Fibroblast of skin of back (primary cell): ENCODE data around the gene AGAP2.
"Not testable (repeated sequence)": the region's sequence is repeated elsewhere in the genome, so short reads cannot be mapped to it uniquely, and the experiment has no call there.

Source experiments
- DNase-seq: peaks from one replicate; pipeline ENCODE4 v3.0.0-alpha.2; 2013

AGAP2 gene

GRCh38 chr12:57722716-57723629, 15.6 kb downstream of the AGAP2 start:
- DNase-seq = no peak

DNA sequence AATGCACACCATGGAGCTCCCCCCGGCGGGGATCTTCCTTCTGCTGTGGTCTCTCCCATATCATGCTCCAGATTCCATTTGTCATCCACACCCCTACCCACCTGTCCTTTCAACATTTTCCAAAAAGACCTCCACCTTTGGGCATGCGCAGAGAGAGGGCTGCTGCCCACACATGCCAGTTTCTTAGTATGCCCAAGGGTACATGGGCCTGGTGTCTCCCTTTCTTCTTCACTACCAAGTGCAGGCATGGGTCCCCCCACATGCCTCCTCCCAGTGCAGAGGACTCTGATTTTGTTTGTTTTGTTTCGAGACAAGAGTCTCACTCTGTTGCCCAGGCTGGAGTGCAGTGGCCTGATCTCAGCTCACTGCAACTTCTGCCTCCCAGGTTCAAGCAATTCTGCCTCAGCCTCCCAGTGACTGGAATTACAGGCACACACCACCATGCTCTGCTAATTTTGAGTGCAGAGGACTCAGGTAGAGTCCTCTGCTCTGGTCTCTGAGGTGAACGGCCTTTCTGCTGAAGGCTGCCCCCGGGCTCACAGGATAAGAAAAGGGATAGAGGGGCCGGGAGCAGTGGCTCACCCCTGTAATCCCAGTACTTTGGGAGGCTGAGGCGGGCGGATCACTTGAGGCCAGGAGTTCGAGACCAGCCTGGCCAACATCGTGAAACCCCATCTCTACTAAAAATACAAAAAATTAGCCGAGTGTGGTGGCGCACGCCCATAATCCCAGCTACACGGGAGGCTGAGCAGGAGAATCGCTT, 16.5 kb downstream of the AGAP2 start:
- not testable (repeated sequence) for DNase-seq

GRCh38 chr12:57720606-57721595, 17.6 kb downstream of the AGAP2 start:
- DNase-seq = no peak

DNA sequence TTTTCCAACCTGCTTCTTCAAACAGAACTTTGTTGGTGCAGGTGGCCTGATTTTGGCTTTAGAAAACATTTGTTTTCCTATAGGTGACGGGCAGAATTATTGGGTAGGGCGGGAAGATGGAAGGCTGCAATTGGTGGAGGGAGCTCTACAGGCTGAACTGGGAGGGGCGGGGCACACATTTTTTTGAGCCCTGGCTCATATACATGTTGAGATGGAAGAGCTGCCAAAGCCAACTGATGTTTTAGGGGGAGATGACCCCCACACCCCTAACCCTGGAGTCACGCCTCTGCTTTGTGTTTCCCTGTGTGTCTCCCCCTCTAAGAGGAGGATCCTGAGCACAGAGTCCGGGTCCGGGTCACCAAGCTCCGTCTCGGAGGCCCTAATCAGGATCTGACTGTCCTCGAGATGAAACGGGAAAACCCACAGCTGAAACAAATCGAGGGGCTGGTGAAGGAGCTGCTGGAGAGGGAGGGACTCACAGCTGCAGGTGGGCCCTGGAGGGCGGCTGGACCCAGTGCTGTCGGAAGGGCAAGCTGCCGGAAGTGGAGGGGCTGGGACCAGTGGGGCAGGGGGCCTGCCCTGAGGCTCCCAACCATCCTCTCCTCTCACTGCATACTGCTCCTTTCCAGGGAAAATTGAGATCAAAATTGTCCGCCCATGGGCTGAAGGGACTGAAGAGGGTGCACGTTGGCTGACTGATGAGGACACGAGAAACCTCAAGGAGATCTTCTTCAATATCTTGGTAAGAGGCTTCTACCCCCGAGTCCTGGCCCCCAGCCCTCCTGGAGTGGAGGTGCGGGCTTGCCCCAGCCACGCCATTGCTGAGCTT, 18.6 kb downstream of the AGAP2 start:
- no peak for DNase-seq

GRCh38 chr12:57718641-57719528, 19.7 kb downstream of the AGAP2 start:
- DNase-seq = no peak

- DNase-seq = no peak
Measured at GRCh38 chr12:57717846-57718640, 20.5 kb downstream of the AGAP2 start.

- no peak for DNase-seq
Measured at GRCh38 chr12:57717131-57717530, 21.4 kb downstream of the AGAP2 start.

GRCh38 chr12:57716305-57716704, 22.2 kb downstream of the AGAP2 start:
- DNase-seq = no peak

DNA sequence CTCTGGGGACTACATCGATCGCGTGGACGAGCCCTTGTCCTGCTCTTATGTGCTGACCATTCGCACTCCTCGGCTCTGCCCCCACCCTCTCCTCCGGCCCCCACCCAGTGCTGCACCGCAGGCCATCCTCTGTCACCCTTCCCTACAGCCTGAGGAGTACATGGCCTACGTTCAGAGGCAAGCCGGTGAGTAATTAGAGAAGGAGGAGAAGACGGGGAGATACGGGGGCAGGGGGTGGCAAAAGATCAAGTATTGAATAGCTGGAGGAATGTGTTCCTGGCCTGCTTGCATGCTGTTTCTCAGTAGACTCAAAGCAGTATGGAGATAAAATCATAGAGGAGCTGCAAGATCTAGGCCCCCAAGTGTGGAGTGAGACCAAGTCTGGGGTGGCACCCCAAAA, 22.8 kb downstream of the AGAP2 start:
- no peak for DNase-seq

GRCh38 chr12:57715036-57715748, 23.4 kb downstream of the AGAP2 start:
- DNase-seq = not testable (repeated sequence)

DNA sequence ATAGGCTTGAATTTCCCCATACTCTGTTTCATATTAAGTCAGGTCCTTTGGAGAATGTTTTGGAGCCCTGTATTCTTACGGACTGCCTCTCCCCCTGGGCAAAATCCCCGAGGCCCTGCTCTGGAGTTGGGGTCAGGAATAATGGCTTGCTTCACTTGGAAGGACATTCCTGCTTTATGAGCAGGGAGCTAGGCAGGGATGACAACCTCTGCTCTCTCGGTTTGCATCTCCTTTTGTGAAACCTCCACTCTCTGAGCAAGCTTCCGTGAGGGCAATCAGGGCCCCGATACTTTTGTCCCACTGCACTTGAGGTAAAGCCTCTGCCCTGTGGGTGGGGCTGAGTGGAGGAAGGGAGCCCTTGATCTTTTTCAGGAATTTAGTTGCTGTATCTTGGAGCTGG, 25.3 kb downstream of the AGAP2 start:
- no peak for DNase-seq

DNA sequence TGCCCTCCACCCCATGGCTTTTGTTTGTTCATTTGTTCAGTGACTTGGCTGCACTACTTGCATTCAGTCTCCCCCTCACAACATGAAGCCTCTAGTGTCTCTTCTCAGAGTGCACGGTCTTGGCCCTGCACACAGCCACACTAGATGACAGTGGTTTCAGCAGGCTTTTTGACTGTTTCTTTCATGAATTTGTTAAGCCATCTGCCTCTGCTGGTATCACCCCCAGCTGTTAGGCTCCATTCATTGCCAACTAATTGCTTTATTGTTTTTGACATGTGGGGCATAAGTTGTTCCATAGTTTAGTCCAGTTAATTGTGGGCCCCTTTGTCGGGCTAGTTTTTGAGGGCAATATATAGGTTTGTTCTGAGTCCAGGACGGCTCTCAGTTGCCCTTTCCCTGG, 25.8 kb downstream of the AGAP2 start:
- DNase-seq = no peak

DNA sequence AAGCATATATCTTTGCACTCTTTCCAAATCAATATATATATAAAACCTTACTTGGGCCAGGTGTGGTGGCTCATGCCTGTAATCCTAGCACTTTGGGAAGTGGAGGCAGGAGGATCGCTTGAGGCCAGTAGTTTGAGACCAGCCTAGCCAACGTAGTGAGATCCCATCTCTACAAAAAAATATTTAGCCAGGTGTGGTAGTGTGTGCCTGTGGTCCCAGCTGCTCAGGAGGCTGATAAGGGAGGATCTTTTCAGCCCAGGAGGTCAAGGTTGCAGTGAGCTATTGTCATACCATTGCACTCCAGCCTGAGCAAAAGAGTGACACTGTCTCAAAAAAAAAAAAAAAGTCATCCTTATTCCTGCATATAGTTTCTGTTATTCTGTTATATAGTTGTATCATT, 30.2 kb downstream of the AGAP2 start:
- DNase-seq = no peak

- no peak for DNase-seq
Measured at GRCh38 chr12:57707250-57707649, 31.3 kb downstream of the AGAP2 start.

- DNase-seq = no peak
Measured at GRCh38 chr12:57700317-57700716, 38.2 kb downstream of the AGAP2 start.

DNA sequence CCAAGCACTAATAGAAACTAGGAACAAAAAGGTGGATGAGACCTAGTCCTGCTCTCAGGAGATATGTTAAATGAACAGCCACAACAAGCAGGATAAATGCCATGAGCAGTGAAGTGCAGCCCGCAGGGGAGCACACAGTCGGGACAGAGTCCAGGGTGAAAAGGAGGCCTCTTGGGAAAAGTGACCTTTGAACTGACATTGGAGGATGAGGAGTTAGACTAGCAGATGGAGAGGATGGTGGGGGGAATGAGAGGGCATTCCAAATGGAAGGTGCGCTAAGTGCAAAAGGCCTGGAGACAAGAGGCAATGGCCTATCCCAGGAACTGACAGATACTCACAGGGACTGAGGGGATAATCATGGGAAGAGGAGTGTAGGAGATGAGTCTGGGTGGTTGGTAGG, 40.1 kb downstream of the AGAP2 start:
- DNase-seq = no peak

- no peak for DNase-seq
Measured at GRCh38 chr12:57697076-57697475, 41.5 kb downstream of the AGAP2 start.

DNA sequence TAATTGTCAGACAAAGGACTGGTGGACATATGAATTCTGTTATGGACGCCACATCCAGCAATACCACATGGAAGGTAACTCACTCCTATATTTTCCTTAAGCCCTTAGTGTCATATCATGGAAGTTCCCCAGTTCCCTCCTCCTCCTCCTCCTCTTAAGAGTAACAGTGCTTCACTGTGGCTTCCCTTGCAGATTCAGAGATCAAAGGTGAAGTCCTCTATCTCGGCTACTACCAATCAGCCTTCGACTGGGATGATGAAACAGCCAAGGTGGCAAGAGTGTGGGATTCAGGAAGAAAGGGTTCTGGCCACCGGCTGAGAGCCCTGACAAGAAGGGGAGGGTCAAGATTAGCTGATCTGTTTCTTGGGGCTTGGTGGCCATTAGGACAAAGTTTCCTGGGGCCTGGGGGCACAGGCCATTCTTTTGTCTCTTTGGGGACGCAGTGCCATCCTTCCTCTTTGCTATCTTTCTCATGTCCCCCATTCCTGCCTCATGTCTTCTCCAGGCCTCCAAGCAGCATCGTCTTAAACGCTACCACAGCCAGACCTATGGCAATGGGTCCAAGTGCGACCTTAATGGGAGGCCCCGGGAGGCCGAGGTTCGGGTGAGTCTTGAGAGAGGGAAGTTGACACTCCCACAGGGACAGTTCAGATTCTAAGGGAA, 42.6 kb downstream of the AGAP2 start:
- DNase-seq = no peak
